ENCODE results near the gene RNU4-1.
A peak's percentile ranks its signal among the peaks of the same experiment; 100 is the strongest.
"Not testable (repeated sequence)": the region's sequence is repeated elsewhere in the genome, so short reads cannot be mapped to it uniquely, and the experiment has no call there.

Gene RNU4-1

GRCh38 chr12:120292661-120293531 is at the start of gene RNU4-1:
RNU4-1 (minus strand) TSS chr12:120293237.
- peak; percentile 70 for DNase-seq (ENCODE audit: low read depth)

- DNase-seq (ENCODE audit: low read depth): no peak
These were observed 49.4 kb upstream of the RNU4-1 start for GRCh38 chr12:120342175-120343038.

GRCh38 chr12:120339256-120339655 is 46.2 kb upstream of the RNU4-1 start:
- DNase-seq (ENCODE audit: low read depth): no peak

GRCh38 chr12:120337730-120338129 is 44.7 kb upstream of the RNU4-1 start:
- DNase-seq (ENCODE audit: low read depth): no peak

- DNase-seq (ENCODE audit: low read depth): not testable (repeated sequence)
These were observed 43.4 kb upstream of the RNU4-1 start for GRCh38 chr12:120336392-120336791.

- not testable (repeated sequence) for DNase-seq (ENCODE audit: low read depth)
These were observed 42.4 kb upstream of the RNU4-1 start for GRCh38 chr12:120335447-120335846.

- no peak for DNase-seq (ENCODE audit: low read depth)
These were observed 39.5 kb upstream of the RNU4-1 start for GRCh38 chr12:120332523-120332922.

- DNase-seq (ENCODE audit: low read depth): no peak
These were observed 39.0 kb upstream of the RNU4-1 start for GRCh38 chr12:120332041-120332440.

GRCh38 chr12:120331390-120331789 is 38.4 kb upstream of the RNU4-1 start:
- DNase-seq (ENCODE audit: low read depth): no peak

GRCh38 chr12:120328228-120328627 is 35.2 kb upstream of the RNU4-1 start:
- DNase-seq (ENCODE audit: low read depth): no peak

GRCh38 chr12:120327593-120327992 is 34.6 kb upstream of the RNU4-1 start, which contains the start of gene PLA2G1B:
PLA2G1B (minus strand) TSS chr12:120327779; CDS start chr12:120327753, 26 bp downstream.
- DNase-seq (ENCODE audit: low read depth): no peak

- no peak for DNase-seq (ENCODE audit: low read depth)
These were observed 31.9 kb upstream of the RNU4-1 start for GRCh38 chr12:120324841-120325417.

GRCh38 chr12:120323772-120324171 is 30.7 kb upstream of the RNU4-1 start:
- no peak for DNase-seq (ENCODE audit: low read depth)

- no peak for DNase-seq (ENCODE audit: low read depth)
These were observed 28.6 kb upstream of the RNU4-1 start for GRCh38 chr12:120321382-120322202.

- peak; percentile 97 for DNase-seq (ENCODE audit: low read depth)
These were observed 24.4 kb upstream of the RNU4-1 start for GRCh38 chr12:120317224-120318105.

GRCh38 chr12:120316798-120317223 is 23.8 kb upstream of the RNU4-1 start:
- DNase-seq (ENCODE audit: low read depth): no peak

GRCh38 chr12:120314220-120314619 is 21.2 kb upstream of the RNU4-1 start:
- DNase-seq (ENCODE audit: low read depth): no peak

GRCh38 chr12:120301962-120302815 is 9.2 kb upstream of the RNU4-1 start, which contains the start of gene SIRT4:
SIRT4 (plus strand) TSS chr12:120302321; CDS start chr12:120303562, 1,241 bp downstream.
- DNase-seq (ENCODE audit: low read depth): peak; percentile 84

- no peak for DNase-seq (ENCODE audit: low read depth)
These were observed 701 bp downstream of the RNU4-1 start for GRCh38 chr12:120292411-120292660.

Measured in HS-27A (cell line).